Amygdala (tissue), 56 donors: ENCODE results near the gene LRRC8C.

ENCODE experiments used
- DNase-seq, 56 donors: peaks; one replicate each; lab custom pipeline; 2025; lab: John Stamatoyannopoulos, UW

LRRC8C gene

DNA sequence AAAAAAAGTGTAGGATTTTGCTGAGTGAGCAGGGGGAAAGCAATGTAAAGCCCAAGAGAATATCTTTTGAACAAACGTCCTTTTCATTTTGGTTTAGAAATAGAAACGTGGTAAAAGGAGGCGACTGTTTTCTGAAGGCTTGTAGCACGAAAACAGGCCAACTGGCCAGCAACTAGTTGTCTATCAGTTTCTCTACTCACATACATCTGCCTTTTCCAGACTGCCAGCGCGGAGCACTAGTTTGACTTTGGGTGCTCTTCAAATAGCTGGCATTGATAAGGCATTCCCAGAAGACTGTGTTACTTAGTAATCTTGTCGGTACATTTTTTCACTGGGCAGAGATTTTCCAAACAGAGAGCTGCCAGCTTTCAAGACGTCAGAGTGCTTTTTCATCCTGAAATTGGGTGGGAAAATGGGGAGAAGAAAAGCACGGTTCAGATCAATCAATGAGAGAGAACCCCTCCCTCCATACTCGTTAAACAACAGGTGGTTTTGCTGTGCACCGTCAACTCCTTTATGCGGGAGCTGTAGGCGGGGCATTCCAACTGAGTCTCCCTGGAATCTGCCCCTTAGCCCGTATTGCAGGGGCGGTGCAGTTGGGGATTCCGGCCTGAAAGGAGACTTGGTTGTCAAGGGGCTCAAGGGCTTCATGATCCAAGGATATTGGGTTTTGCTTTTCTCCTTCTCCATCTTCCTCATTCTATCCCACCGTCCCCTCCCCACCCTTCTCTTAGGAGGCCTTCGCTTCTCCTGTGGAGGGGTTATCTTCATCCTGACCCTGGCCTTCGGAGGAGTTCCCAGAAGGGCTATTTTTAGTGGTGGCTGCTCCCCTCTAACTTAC is 884 bp upstream of the LRRC8C start:
- peak in 20 of 56 donors; percentile 15 to 69 (median 46) for DNase-seq

DNA sequence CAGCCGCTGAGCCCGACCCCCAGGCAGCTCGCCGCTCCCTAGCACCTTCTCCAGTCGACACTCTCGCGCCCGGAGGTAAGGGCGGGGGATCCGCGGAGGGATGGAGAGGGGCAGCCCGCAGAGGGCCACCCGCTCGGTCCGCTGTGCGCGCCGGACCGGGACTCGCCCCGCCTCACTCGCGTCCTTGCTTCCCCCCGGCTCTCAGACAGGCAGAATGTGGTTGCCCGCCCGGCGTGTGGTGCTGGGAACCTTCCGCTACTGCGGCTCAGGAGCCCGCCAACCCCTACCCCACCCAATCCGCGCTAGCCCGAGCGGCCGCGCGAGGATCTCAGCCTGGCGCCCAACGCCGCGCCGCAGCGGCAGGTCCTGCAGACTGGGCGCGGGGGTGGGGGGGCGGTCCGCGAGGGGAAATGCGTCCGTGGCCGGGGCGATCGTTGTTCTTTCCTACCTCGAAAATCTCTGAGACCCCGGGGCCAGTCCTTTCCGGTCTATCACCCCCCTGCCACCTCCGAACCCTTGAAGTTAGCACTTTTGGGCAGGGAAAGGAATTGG is 404 bp downstream of the LRRC8C start:
- peak in 30 of 56 donors; percentile 7 to 78 (median 63) for DNase-seq

DNA sequence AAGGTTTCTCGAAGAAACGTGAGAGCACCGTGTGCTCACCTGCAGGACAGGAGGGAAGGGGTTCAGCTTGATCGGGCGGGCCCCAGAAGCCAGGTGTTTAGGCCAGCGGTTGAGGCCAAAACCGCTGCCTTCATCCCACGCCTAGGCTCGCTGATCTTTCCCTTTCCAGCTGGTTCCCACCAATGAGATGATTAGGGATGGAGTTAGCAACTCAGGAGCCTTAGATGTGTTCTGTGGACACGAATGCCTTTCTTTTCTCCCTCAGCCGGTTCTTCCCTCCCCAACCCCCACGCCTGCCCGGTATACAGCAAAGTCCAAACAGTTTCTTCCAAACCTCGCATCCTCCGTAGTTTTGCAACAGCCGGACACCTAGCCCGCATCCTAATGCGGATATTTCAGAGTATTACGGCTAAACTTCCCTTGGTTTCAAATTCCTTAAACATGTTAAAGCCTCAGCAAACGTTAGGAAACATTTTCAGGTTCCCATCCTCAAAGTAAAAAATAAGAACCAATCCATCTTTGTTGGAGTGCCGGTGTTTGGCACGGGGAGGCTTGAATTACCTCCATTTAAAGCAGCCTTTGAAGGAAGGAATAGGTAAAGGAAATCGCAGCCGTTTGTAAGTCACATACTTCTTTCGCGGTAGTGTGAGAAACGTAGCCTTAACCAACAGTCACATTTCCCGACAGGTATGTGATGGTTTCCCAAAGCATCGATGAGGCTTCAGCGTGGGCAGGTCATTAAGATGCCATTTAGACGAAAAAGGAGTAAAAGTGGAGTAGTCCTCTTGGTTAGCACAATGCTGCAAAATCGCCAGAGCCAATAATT is 1.1 kb downstream of the LRRC8C start:
- DNase-seq: peak in 12 of 56 donors; percentile 8 to 57 (median 38)

DNA sequence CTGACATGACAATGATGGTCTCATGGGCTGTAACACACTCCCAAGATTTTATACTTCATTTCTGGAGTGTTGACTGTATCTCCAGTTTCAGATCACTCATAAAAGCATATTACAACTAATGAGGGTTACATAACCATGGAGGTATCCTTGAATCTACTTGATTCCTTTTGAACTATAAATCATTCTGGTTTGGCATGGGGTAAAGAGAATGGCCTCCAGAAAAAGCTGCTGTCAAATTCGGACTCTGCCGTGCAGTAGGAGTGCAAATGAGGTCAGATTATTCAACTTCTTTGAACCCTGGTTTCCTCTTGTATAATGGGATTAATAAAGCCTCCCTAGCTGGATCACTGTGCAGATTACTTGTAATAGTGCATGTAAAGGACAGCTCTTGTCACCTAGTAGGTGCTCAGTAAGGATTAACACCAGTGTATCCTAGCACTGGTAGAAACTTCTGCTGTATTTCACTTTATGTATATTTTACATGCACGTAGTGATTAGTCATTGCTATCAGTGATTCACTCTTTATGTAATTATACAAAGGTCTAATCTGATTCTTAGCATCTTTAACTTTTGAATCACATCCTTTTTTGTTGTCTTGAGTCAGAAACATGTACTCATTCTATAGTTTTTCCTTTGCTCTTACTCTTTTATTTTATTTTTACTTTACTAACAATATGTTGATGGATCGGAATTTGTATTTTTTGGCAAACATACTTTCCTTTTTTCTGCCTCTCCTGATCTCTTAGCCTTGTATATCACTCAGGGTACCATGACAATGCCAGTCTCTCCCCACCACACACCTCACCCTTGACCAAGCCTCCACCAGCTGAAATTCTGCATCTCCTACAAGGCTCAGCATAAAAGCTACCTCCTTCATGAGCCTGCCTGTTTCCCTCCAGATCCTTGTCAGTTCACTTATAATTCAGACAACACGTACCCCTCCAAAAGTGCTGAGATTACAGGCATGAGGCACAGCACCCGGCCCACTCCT is 3.2 kb downstream of the LRRC8C start:
- no peak for DNase-seq

DNA sequence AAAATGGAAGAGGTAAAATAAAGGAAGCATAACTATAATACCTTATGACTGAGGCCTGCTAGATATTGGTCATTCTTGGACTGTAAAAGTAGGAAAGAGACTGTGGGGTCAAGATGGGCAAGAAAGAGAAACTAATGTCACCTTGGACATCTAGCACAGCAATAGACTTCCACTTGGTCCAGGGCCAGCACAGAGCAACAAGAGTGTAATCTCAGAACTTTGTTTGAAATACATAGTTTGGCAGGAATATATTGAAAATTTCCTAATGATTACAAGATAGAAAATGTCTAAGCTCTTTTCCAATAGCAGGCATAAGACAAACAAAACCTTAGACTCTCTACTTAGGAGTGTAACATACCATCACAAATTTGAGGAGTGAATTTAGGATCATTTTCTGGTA is 4.6 kb downstream of the LRRC8C start:
- DNase-seq: no peak

DNA sequence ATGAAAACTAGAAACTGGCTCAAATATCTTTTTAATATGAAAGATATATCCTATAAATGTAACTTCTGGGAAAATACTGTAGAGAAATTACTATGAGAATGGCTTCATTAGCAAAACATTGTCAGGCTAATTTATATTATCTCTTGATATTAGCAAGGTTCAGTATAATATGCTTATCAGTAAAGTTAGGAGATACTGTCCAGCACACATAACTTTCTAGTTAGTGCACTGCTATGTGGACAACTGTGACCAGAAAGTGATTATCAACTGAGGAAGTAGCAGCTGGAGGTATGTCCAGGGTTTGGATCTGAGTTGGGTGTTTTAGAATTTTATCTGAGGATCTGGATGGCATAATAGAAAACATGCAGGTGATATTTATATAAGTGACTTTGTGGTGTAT is 7.5 kb downstream of the LRRC8C start:
- DNase-seq: no peak

DNA sequence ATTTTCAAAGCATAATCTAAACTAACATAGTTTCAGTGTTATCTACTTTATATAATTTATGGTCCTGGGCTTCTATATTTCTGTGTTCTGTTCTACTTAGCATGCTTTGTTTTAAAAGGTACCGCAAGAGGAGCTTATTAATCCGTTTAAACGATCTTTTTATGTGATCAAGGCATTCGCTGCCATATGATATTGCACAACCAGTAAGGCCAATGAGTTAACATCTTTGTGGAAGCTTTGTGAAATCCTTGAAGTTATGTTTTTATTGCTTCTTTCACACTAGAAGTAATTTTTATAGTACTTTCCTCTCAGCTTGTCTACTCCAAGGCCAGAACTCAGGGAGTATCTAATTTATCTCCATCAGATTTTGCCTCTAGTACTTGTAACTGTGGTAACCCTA is 8.9 kb downstream of the LRRC8C start:
- no peak for DNase-seq

DNA sequence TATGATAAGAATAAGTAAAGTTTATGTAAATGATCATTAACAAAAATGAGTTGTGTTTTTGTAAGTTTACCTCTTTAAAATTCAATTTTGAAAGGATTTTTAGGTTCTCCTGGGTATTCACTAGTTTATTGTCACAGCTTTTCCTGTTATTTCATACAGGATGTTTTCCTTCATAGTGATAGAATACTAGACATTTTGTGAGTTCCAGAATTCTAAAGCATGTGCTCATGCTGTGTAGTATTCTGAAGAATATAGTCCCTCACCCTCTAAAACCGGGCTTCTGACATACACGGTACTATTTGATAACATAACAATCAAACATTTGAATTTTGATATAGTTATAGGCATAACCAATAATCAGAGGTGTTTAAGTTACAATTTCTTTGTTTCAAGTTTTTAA is 10.7 kb downstream of the LRRC8C start:
- no peak for DNase-seq

DNA sequence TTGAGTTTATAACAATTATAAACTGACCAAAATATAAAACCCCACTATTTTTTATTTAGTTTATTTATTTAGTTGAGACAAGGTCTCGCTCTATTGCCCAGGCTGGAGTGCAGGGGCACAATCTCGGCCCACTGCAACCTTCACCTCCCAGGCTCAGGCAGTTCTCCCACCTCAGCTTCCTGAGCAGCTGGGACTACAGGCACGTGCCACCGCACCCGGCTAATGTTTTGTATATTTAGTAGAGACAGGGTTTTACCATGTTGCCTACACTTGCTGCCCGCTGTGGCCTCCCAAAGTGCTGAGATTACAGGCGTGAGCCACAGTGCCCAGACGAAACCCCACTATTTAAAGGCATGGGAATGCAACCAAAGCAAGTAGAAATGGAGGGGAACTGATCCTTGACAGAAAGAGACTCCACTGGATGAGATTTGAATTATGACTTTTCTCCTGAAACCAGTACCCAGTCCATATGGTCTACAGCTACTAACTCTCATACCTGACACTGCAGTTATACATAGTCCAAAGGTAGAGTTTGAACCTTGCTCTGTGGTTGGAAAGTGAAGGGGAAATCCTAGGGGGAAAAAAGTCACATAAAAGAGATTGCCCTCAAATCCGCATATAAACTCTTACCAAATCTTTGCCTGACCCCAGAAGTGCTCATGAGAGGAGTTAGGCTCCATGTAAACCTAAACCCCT is 11.3 kb downstream of the LRRC8C start:
- no peak for DNase-seq

DNA sequence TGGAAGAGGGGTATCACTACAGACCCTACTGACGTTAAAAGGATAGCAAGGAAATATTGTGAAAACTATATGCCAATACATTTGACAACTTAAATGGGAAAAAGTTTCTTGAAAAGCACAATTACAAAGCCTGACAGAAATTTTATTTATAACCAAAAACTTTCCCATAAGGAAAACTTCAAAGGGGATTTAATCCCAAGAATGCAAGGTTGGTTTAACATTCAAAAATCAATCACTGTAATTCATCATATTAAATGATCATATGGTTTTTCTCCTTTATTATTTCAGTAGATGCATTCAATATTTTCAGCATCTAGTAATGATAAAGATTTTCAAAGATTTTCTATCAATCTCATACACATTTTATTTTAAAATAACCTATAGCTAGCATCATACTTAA is 13.3 kb downstream of the LRRC8C start:
- no peak for DNase-seq

DNA sequence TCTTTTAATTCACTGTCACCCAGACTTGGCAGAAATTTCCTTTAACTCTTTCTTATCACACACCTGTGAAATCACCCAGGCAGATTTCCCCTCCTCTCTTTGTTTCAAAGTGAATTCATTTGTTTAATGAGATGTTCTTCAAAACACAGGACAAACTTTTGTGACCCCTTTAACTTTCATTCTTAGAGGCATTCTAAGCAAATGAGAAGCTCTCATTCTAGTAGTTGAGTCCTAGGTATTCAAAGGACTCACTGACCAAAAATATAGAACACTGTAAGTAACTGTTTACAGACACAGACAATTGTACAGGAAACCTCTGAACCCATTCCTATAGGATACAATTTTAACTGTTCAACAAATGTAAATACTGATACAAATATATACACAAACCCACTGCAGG is 16.9 kb downstream of the LRRC8C start:
- no peak for DNase-seq

DNA sequence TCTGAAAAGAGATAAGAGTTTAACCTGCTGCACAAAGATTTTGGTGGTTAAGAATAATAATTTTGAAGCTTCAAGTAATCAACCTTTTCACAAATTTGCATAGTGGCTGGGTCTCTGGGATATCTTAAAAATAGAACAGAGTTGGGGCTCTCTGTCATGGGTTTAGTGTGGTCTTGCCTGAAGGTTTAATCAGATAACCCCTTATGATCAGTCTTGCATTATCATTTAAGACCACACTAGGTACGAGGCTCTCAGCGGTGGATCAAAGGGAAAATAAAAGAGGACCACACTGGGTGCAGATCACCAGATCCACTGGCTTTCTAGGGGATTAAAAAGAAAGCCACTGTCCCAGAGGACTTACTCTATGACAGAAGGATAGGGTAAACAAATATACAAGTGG is 19.5 kb downstream of the LRRC8C start:
- DNase-seq: no peak

DNA sequence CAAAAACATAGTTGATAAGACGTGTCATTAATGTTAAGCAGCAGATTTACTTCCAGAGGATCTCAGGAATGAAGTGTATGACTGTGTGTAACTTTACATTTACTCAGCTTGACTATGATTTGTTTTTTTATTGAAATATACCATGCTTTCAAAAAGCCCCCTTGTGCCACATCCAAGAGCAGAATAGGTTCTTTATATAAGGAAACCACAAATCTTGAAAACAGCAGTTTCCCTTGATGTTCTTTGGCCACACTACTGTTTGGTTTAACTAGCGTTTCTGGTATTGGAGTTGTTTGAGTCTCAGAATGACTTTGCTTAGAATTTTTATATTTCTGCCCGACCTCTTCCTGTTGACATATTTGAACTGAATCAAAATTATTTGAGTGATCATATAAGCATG is 25.0 kb downstream of the LRRC8C start:
- no peak for DNase-seq

DNA sequence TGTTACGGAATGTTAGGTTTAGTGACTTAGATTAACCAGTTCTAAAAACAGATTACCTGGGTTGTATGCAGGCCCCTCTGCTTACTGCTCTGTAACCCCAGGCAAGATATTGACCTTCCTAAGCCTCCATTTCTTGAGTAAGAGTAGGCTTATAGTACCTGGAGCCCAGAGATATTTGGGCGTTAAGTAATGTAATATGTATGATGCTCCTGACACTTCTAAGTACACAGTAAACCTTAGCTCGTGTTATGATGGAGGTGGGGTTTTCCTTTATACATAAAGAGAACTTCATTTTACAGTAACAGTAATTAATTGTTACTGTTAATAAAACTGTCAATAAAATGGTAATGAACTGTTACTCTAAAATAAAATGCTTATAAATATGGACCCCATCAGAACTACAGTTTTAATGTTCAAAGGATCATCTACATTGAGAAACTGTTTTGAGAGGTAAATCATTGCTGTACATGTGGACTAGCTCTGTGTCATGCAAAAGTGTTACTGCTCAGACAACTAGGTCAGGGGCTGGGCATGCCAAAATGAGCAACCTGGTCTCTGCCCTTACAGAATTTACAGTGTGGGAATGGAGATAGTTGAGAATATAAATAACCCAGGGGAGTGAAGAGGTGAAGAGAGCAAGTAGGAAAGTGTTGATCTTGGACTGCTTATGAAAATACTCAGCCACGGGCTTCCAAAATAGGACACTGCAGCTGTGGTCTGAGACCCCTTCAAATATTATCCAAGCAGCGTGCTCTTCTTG is 26.6 kb downstream of the LRRC8C start:
- DNase-seq: no peak

DNA sequence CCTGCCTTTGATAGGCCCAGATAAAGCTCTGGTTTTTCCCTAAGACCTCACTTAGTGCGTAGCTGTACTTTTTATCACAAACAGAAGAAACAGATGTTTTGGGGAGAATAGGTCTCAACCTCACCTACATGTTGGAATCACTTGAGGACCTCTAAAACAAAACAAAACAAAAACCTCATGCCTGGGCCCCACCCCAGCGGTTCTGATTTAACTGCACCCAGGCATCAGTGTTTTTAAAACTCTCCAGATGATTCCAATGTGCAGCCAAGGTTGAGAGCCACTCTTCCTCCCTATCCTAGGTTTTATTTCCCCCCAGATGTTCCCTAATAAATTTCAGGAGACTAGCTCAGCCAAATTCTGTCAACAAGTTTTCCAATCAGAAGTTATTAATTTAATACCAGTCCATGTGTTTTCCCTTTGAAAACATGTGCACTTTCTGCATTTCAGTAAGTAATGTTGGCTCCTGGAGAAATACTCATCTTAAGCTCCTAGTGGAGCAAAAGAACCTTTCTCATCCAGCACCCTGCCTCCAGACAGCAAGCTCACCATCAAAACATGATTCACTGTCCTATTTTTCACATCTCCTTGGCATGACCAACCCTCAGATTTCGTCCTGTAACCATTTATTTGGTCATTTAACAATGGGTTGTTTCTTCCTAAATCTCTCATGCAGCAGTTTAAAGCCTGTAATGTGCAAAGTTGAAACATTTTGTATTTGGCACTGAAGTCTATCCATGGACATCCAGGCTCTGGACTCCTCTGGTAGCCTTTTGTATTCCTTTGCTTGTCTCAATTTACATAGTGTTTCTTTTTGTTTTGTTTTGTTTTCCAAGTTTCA is 27.5 kb downstream of the LRRC8C start:
- DNase-seq: no peak

DNA sequence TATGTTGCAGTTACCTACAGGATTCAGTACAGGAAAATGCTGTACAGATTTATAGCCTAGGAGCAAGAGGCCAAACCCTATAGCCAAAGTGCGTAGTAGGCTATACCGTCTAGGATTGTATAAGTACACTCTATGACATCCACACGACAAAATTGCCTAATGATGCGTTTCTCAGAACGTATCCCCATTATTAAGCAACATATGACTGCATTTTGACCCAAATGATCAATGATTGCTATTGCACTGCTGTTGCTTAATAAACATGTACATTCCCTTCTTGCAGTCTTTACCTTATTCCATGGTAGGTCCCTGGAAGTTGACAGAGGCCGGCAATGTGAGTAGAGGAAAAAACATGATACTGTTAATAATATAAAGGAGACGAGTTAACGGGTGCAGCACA is 33.0 kb downstream of the LRRC8C start:
- DNase-seq: no peak

DNA sequence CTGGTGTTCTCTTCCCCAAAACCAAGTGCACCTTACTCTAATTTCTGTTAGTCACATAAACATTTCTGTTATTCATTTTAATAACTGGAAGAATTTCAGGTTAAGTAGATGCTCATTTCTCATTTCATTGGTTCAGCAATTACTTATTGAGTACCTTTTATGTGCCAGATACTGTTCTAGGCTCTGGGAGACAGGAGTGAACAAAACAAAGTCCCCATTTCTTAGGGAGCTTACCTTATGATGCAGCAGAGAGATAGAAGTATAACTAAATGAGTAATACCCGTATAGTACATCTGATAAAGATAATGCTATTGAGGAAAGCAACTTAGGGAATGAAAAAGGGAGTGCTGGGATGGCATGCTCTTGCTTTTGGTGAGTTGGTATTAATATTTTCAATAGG is 33.7 kb downstream of the LRRC8C start:
- no peak for DNase-seq

DNA sequence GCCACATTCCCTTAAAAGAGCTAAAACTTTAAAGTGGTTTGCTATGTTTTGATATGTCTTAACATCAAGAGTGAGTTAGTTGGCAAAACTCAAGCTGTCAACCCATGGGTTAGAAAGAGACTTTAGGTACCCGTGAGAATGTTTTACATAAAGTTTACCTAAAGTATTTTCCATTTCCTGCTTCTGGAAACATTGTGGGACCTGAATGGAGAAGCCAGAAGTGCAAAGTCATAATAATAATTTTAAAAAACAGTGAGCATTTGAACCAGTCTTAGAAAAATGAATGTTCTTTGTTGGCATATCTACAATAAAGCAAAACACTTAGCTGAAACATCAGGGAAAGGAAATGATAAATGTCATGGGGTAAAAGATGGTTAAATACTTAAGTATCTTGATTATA is 34.8 kb downstream of the LRRC8C start:
- DNase-seq: no peak
